ENCODE data around the gene PCBP3.

Gene PCBP3

GRCh38 chr21:45858180-45858579, 214.7 kb downstream of the PCBP3 start:
- in situ Hi-C loops (cut with HindIII; ENCODE audit: low pct_unique_long_range_greater_than_20kb, low sequenced_read_pairs): no loop called here
- no peak for TF ChIP-seq JUND (IDR thresholded peaks at IDR 0.05; ENCODE audit: low read depth)
- no peak for DNase-seq (ENCODE audit: low read depth in 1 of 2, low spot score in 1 of 2)

- in situ Hi-C loops (cut with HindIII; ENCODE audit: low pct_unique_long_range_greater_than_20kb, low sequenced_read_pairs): no loop called here
- no peak for TF ChIP-seq JUND (IDR thresholded peaks at IDR 0.05; ENCODE audit: low read depth)
- no peak for DNase-seq (ENCODE audit: low read depth in 1 of 2, low spot score in 1 of 2)
These were observed 215.7 kb downstream of the PCBP3 start for GRCh38 chr21:45859041-45859761.

- TF ChIP-seq JUND (IDR thresholded peaks at IDR 0.05; ENCODE audit: low read depth): no peak
- in situ Hi-C loops (cut with HindIII; ENCODE audit: low pct_unique_long_range_greater_than_20kb, low sequenced_read_pairs): no loop called here
- no peak for DNase-seq (ENCODE audit: low read depth in 1 of 2, low spot score in 1 of 2)
These were observed 216.3 kb downstream of the PCBP3 start for GRCh38 chr21:45859762-45860357.

- in situ Hi-C loops (cut with HindIII; ENCODE audit: low pct_unique_long_range_greater_than_20kb, low sequenced_read_pairs): no loop called here
- no peak for DNase-seq (ENCODE audit: low read depth in 1 of 2, low spot score in 1 of 2)
- no peak for TF ChIP-seq JUND (IDR thresholded peaks at IDR 0.05; ENCODE audit: low read depth)
These were observed 217.1 kb downstream of the PCBP3 start for GRCh38 chr21:45860493-45861155.

- TF ChIP-seq JUND (IDR thresholded peaks at IDR 0.05; ENCODE audit: low read depth): no peak
- no peak for DNase-seq (ENCODE audit: low read depth in 1 of 2, low spot score in 1 of 2)
- in situ Hi-C loops (cut with HindIII; ENCODE audit: low pct_unique_long_range_greater_than_20kb, low sequenced_read_pairs): no loop called here
These were observed 217.8 kb downstream of the PCBP3 start for GRCh38 chr21:45861156-45861870.

GRCh38 chr21:45862543-45863207, 219.2 kb downstream of the PCBP3 start:
- no peak for TF ChIP-seq JUND (IDR thresholded peaks at IDR 0.05; ENCODE audit: low read depth)
- no peak for DNase-seq (ENCODE audit: low read depth in 1 of 2, low spot score in 1 of 2)
- in situ Hi-C loops (cut with HindIII; ENCODE audit: low pct_unique_long_range_greater_than_20kb, low sequenced_read_pairs): no loop called here

- in situ Hi-C loops (cut with HindIII; ENCODE audit: low pct_unique_long_range_greater_than_20kb, low sequenced_read_pairs): no loop called here
- TF ChIP-seq JUND (IDR thresholded peaks at IDR 0.05; ENCODE audit: low read depth): no peak
- DNase-seq (ENCODE audit: low read depth in 1 of 2, low spot score in 1 of 2): no peak
These were observed 219.7 kb downstream of the PCBP3 start for GRCh38 chr21:45863267-45863666.

- TF ChIP-seq JUND (IDR thresholded peaks at IDR 0.05; ENCODE audit: low read depth): no peak
- in situ Hi-C loops (cut with HindIII; ENCODE audit: low pct_unique_long_range_greater_than_20kb, low sequenced_read_pairs): no loop called here
- no peak for DNase-seq (ENCODE audit: low read depth in 1 of 2, low spot score in 1 of 2)
These were observed 220.2 kb downstream of the PCBP3 start for GRCh38 chr21:45863751-45864150.

GRCh38 chr21:45864436-45864835, 220.9 kb downstream of the PCBP3 start:
- DNase-seq (ENCODE audit: low read depth in 1 of 2, low spot score in 1 of 2): no peak
- in situ Hi-C loops (cut with HindIII; ENCODE audit: low pct_unique_long_range_greater_than_20kb, low sequenced_read_pairs): no loop called here
- TF ChIP-seq JUND (IDR thresholded peaks at IDR 0.05; ENCODE audit: low read depth): no peak

- DNase-seq (ENCODE audit: low read depth in 1 of 2, low spot score in 1 of 2): no peak
- in situ Hi-C loops (cut with HindIII; ENCODE audit: low pct_unique_long_range_greater_than_20kb, low sequenced_read_pairs): no loop called here
- TF ChIP-seq JUND (IDR thresholded peaks at IDR 0.05; ENCODE audit: low read depth): no peak
These were observed 221.7 kb downstream of the PCBP3 start for GRCh38 chr21:45865106-45865835.

GRCh38 chr21:45866551-45866950, 223.0 kb downstream of the PCBP3 start:
- no peak for DNase-seq (ENCODE audit: low read depth in 1 of 2, low spot score in 1 of 2)
- TF ChIP-seq JUND (IDR thresholded peaks at IDR 0.05; ENCODE audit: low read depth): no peak
- in situ Hi-C loops (cut with HindIII; ENCODE audit: low pct_unique_long_range_greater_than_20kb, low sequenced_read_pairs): no loop called here

Measured in T47D (cell line).